A673 (cell line): Measurements from ENCODE around the gene KRTAP4-7. TPM values are rescaled to one million over a fixed set of nuclear protein-coding genes. Genes with fewer than 3 reads are reported as not detected.
"Not testable (repeated sequence)": the region's sequence is repeated elsewhere in the genome, so short reads cannot be mapped to it uniquely, and the experiment has no call there.

Experiments
- BruUV-seq: library from RNA; stranded (reverse); fragments of 400-500 nt; replicated peaks from 2 replicates; lab custom pipeline; 2021; lab: Mats Ljungman, UMichigan
- CTCF ChIA-PET: fragments of 300-600 bp; sonication (Branson Sonifier 250); formaldehyde crosslinking; loops from one replicate; lab custom pipeline; 2022; ENCODE audit warnings: antibody characterized with exemption; lab: Charles Lee
- POLR2A ChIA-PET: fragments of 300-600 bp; sonication (Branson Sonifier 250); formaldehyde crosslinking; loops from one replicate; lab custom pipeline; 2022; ENCODE audit warnings: antibody characterized with exemption; ENCODE audit not compliant: low non-redundant PET; lab: Charles Lee
- DNase-seq: peaks from one replicate; pipeline ENCODE4 v3.0.0-alpha.2; 2015; ENCODE audit warnings: low spot score
- H3K27ac ChIP-seq: fragments of 200-600 bp; sonication (generic); 2 replicates; pipeline ENCODE4 v1.5.1; 2016; ENCODE audit warnings: mixed run types, low read depth, mild to moderate bottlenecking, mixed read lengths, antibody characterized with exemption, low read length; ENCODE audit not compliant: poor library complexity, severe bottlenecking
- H3K27me3 ChIP-seq: fragments of 200-600 bp; sonication (generic); replicated peaks from 2 replicates; pipeline ENCODE4 v1.6.1; 2017; ENCODE audit warnings: mixed run types, low read depth, mild to moderate bottlenecking, mixed read lengths, antibody characterized with exemption, low read length; ENCODE audit not compliant: insufficient read depth, poor library complexity
- H3K36me3 ChIP-seq: fragments of 200-600 bp; sonication (generic); 2 replicates; pipeline ENCODE4 v1.6.1; 2016; ENCODE audit warnings: mixed run types, mild to moderate bottlenecking, mixed read lengths, antibody characterized with exemption, low read length; ENCODE audit not compliant: insufficient read depth, poor library complexity, severe bottlenecking
- H3K4me1 ChIP-seq: fragments of 200-600 bp; sonication (generic); 2 replicates; pipeline ENCODE4 v1.6.1; 2017; ENCODE audit warnings: mixed run types, mild to moderate bottlenecking, mixed read lengths, antibody characterized with exemption, low read length; ENCODE audit not compliant: insufficient read depth, poor library complexity, severe bottlenecking
- H3K4me3 ChIP-seq: fragments of 200-600 bp; sonication (generic); 2 replicates; pipeline ENCODE4 v1.5.1; 2016; ENCODE audit warnings: low read depth, mixed run types, mild to moderate bottlenecking, mixed read lengths, low read length; ENCODE audit not compliant: poor library complexity, severe bottlenecking
- H3K9me3 ChIP-seq: fragments of 200-600 bp; sonication (generic); 2 replicates; pipeline ENCODE4 v1.6.1; 2016; ENCODE audit warnings: mixed run types, low read depth, mild to moderate bottlenecking, mixed read lengths, antibody characterized with exemption, low read length; ENCODE audit not compliant: poor library complexity, severe bottlenecking
- EZH2 ChIP-seq: fragments of 200-600 bp; sonication (generic); IDR thresholded peaks from 2 replicates; pipeline ENCODE4 v1.6.1; 2017; ENCODE audit warnings: borderline replicate concordance, low read depth, mild to moderate bottlenecking, mixed read lengths, antibody characterized with exemption, low read length; ENCODE audit not compliant: poor library complexity, severe bottlenecking
- intact Hi-C: fragments of 100-400 bp; cut with micrococcal nuclease; formaldehyde crosslinking; loops from one replicate; pipeline ENCODE4 v1.10.0; 2022; ENCODE audit not compliant: unreplicated experiment
- total RNA-seq: library from RNA; stranded (reverse); gene quantifications from 2 replicates; pipeline ENCODE4 v1.2.3, GENCODE V29; 2021
- TF ChIP-seq, protein P1 (sequence below): fragments of 300-800, 200-600 bp; sonication (generic); conservative IDR thresholded peaks from 2 replicates; pipeline ENCODE4 v1.5.1; 2017; ENCODE audit warnings: low read depth, mild to moderate bottlenecking, antibody characterized with exemption, low read length, moderate library complexity, mixed read lengths

KRTAP4-7 gene
- total RNA-seq, 1 experiment from 2014 or later: not detected

DNA sequence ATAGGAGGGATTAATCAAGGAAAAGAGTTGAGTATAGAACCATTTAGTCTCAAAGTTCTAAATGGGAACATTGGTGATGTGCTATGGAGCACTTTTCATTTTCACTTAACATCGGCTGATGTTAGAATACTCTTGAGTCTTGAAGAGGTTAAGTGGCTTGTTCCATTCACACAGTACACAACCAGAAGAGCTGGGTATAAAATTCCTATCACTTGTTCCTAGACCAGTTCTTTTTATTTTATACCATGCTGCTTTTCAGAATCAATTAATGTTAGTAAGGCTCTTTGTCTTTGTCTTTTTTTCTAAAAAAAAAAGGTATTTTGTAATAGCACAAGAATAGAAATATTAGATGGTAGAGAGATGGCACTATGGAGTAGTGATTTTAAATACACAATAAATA lies 41.0 kb upstream of the KRTAP4-7 start:
- CTCF ChIA-PET: no interaction called here
- Histone ChIP-seq H3K4me3 (no peak overlapping the region), H3K27ac (no peak overlapping the region), H3K27me3 (no peaks in the 10 kb centered on the region), H3K9me3 (no peaks in the 10 kb centered on the region), H3K4me1 (no peaks in the 10 kb centered on the region), H3K36me3 (no peaks in the 10 kb centered on the region)
- intact Hi-C loops: no loop called here
- POLR2A ChIA-PET: no interaction called here
- BruUV-seq: no TSS peak
- TF ChIP-seq, protein P1, sequence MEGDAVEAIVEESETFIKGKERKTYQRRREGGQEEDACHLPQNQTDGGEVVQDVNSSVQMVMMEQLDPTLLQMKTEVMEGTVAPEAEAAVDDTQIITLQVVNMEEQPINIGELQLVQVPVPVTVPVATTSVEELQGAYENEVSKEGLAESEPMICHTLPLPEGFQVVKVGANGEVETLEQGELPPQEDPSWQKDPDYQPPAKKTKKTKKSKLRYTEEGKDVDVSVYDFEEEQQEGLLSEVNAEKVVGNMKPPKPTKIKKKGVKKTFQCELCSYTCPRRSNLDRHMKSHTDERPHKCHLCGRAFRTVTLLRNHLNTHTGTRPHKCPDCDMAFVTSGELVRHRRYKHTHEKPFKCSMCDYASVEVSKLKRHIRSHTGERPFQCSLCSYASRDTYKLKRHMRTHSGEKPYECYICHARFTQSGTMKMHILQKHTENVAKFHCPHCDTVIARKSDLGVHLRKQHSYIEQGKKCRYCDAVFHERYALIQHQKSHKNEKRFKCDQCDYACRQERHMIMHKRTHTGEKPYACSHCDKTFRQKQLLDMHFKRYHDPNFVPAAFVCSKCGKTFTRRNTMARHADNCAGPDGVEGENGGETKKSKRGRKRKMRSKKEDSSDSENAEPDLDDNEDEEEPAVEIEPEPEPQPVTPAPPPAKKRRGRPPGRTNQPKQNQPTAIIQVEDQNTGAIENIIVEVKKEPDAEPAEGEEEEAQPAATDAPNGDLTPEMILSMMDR: no peak
- TF ChIP-seq EZH2: no peak
- DNase-seq: no peak

DNA sequence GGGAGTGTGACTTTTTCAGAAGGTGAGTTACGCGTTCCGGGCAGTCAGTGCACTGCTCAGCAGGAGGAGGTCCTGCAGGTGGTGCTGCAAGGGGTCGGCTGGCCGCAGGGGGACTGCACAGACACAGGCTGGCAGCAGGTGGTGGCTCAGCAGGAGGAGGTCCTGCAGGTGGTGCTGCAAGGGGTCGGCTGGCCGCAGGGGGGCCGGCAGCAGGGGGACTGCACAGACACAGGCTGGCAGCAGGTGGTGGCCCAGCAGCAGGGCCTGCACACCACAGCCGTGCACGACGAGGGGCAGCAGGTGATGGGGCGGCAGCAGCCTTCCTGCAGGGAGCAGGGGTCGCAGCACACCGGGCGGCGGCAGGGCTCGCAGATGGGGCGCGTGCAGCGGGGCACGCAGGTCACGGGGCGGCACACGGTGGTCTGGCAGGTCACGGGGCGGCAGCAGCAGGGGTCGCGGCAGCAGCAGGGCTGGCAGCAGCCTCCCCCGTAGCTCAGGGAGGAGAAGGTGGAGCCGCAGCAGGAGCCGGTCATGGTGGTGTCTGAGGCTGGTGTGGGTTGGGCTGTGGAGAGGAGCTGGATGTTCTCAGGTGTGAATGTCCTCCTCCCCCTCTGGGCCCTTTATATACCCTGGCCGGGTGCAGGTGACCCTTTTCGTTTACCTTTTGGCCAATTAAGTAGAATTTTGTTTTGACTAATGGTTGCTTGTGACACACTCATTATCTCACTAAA lies 37.0 kb upstream of the KRTAP4-7 start, which contains the start of gene KRTAP2-1:
TSS of gene KRTAP2-1 (minus strand) at position 582 of the 731 bp plus-strand sequence. CDS start at position 533, 49 bp downstream.
- CTCF ChIA-PET, H3K36me3 ChIP-seq, H3K9me3 ChIP-seq, H3K27ac ChIP-seq, intact Hi-C loops, H3K27me3 ChIP-seq, H3K4me1 ChIP-seq, DNase-seq, BruUV-seq, H3K4me3 ChIP-seq: not testable (repeated sequence)
- POLR2A ChIA-PET: interaction anchor here (0.5 kb wide), 1 partner anchor 210 kb away, joined by 7 read pairs; no protein-coding TSS in a partner anchor

DNA sequence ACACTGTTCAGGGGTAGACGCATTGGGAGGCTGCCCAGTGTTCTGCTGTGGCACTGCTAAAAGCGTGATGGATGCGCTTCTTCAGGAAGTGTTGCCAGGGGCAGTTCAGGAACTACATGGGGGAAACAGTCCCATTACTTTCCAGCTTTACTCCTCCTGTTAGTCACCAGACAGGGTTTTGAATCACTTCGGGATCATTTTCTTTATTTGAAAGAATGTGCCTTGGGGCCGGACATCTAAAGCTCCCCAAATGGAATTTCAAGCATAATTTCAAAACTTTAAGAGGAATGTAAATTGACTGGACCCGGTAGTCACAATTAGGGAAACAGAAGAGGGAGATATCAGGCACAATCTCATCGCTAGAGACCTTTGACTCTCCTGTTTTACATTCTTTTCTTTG lies 35.5 kb upstream of the KRTAP4-7 start:
- no peaks in the 10 kb centered on the region for H3K4me1 ChIP-seq
- intact Hi-C loops: no loop called here
- ChIA-PET POLR2A (no interaction called here), CTCF (no interaction called here)
- no peak overlapping the region for H3K27ac ChIP-seq
- H3K9me3 ChIP-seq: no peaks in the 10 kb centered on the region
- no peak for DNase-seq
- H3K4me3 ChIP-seq: no peak overlapping the region
- no TSS peak for BruUV-seq
- TF ChIP-seq, protein P1: no peak
- no peak for TF ChIP-seq EZH2
- no peaks in the 10 kb centered on the region for H3K36me3 ChIP-seq
- H3K27me3 ChIP-seq: no peaks in the 10 kb centered on the region

DNA sequence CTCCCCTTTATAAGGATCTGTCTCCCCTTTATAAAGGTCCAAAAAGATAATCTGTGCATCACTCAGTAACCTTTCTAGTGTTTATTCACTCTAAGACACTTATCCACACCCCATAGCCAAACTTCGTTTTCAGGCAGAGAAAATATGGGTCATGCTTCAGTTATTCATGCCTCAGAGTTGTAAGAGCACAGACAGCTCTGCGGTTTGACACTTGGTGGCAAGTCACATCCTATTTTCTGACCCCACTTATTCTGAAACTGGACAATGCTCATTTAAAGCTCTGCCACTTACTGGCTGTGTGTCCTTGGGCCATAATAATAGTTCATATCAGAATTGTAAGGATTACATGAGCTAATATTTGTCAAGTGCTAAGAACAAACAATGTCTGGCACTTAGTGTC lies 34.8 kb upstream of the KRTAP4-7 start:
- DNase-seq: no peak
- no peaks in the 10 kb centered on the region for H3K9me3 ChIP-seq
- no peak overlapping the region for H3K27ac ChIP-seq
- intact Hi-C loops: no loop called here
- H3K36me3 ChIP-seq: no peaks in the 10 kb centered on the region
- no peak overlapping the region for H3K4me3 ChIP-seq
- BruUV-seq: no TSS peak
- no peaks in the 10 kb centered on the region for H3K27me3 ChIP-seq
- ChIA-PET CTCF (no interaction called here), POLR2A (no interaction called here)
- no peak for TF ChIP-seq EZH2
- TF ChIP-seq, protein P1: no peak
- no peaks in the 10 kb centered on the region for H3K4me1 ChIP-seq
